GM21529 (cell line): Measurements from ENCODE around the gene CRYGS.
"Not testable (repeated sequence)": the region's sequence is repeated elsewhere in the genome, so short reads cannot be mapped to it uniquely, and the experiment has no call there.

Experiments used
- ATAC-seq: cut with Tn5 transposase; IDR thresholded peaks from one replicate; pipeline ENCODE4 v1.9.1; 2021; ENCODE audit not compliant: unreplicated experiment

The CRYGS gene

GRCh38 chr3:186564586-186564985 is 20.4 kb upstream of the CRYGS start:
- no peak for ATAC-seq

GRCh38 chr3:186552408-186553031 is 8.3 kb upstream of the CRYGS start:
- no peak for ATAC-seq

GRCh38 chr3:186551387-186551786 is 7.2 kb upstream of the CRYGS start:
- ATAC-seq: no peak

- ATAC-seq: no peak
These were observed 5.3 kb upstream of the CRYGS start for GRCh38 chr3:186549497-186549896.

GRCh38 chr3:186540835-186541226 is 3.3 kb downstream of the CRYGS start:
- ATAC-seq: no peak

- ATAC-seq: peak; percentile 46
These were observed 3.9 kb downstream of the CRYGS start for GRCh38 chr3:186540221-186540834.

GRCh38 chr3:186538779-186539178 is 5.4 kb downstream of the CRYGS start:
- no peak for ATAC-seq

- ATAC-seq: no peak
These were observed 7.0 kb downstream of the CRYGS start for GRCh38 chr3:186536883-186537844.

- ATAC-seq: peak; percentile 81
These were observed 10.0 kb downstream of the CRYGS start for GRCh38 chr3:186534113-186534669.

GRCh38 chr3:186532598-186533072 is 11.5 kb downstream of the CRYGS start:
- peak; percentile 53 for ATAC-seq

- ATAC-seq: not testable (repeated sequence)
These were observed 12.5 kb downstream of the CRYGS start for GRCh38 chr3:186531694-186532093.

- no peak for ATAC-seq
These were observed 13.8 kb downstream of the CRYGS start for GRCh38 chr3:186530415-186530814.

- ATAC-seq: no peak
These were observed 14.8 kb downstream of the CRYGS start for GRCh38 chr3:186529201-186529999.

- ATAC-seq: no peak
These were observed 17.9 kb downstream of the CRYGS start for GRCh38 chr3:186526256-186526606.

- no peak for ATAC-seq
These were observed 18.6 kb downstream of the CRYGS start for GRCh38 chr3:186525369-186526255.

- ATAC-seq: no peak
These were observed 19.6 kb downstream of the CRYGS start for GRCh38 chr3:186524616-186525015.

- no peak for ATAC-seq
These were observed 20.7 kb downstream of the CRYGS start for GRCh38 chr3:186523434-186523833.

- ATAC-seq: no peak
These were observed 21.2 kb downstream of the CRYGS start for GRCh38 chr3:186523022-186523421.

GRCh38 chr3:186520957-186521842 is 23.0 kb downstream of the CRYGS start:
- ATAC-seq: peak; percentile 69
